Fibroblast of skin of scalp (primary cell): ENCODE results near the gene DAP.

Source experiments
- DNase-seq: peaks from one replicate; pipeline ENCODE4 v3.0.0-alpha.2; 2013

Gene DAP

GRCh38 chr5:10629682-10630081 lies 131.4 kb downstream of the DAP start:
- no peak for DNase-seq
